M059J (cell line): Measurements from ENCODE around the gene FOXN4. TPM values are rescaled to one million over a fixed set of nuclear protein-coding genes. Genes with fewer than 3 reads are reported as not detected.

Experiments used
- DNase-seq: peaks from one replicate; pipeline ENCODE4 v3.0.0-alpha.2; 2012; ENCODE audit warnings: low read depth
- total RNA-seq: library from RNA; depleted of rRNA; stranded (reverse); fragments of >200 nt; shearing (Covaris generic); gene quantifications from 2 replicates; pipeline ENCODE4 v1.2.3, GENCODE V29; 2014

Gene FOXN4
- total RNA-seq, 1 experiment from 2014 or later: not detected

- no peak for DNase-seq
These were observed 2.0 kb downstream of the FOXN4 start for GRCh38 chr12:109307051-109307450.

- no peak for DNase-seq
These were observed 3.5 kb downstream of the FOXN4 start for GRCh38 chr12:109305547-109305946.

- no peak for DNase-seq
These were observed 4.6 kb downstream of the FOXN4 start for GRCh38 chr12:109304485-109304884.

GRCh38 chr12:109302770-109303169, 6.3 kb downstream of the FOXN4 start:
- no peak for DNase-seq

GRCh38 chr12:109302358-109302757, 6.7 kb downstream of the FOXN4 start:
- DNase-seq: no peak

GRCh38 chr12:109301643-109302168, 7.4 kb downstream of the FOXN4 start:
- DNase-seq: no peak

- no peak for DNase-seq
These were observed 9.2 kb downstream of the FOXN4 start for GRCh38 chr12:109299849-109300248.

GRCh38 chr12:109296431-109296830, 12.7 kb downstream of the FOXN4 start:
- no peak for DNase-seq

- DNase-seq: no peak
These were observed 13.2 kb downstream of the FOXN4 start for GRCh38 chr12:109295764-109296425.

GRCh38 chr12:109294286-109294796, 14.7 kb downstream of the FOXN4 start:
- DNase-seq: no peak

GRCh38 chr12:109293106-109293505, 16.0 kb downstream of the FOXN4 start:
- no peak for DNase-seq

- DNase-seq: no peak
These were observed 16.8 kb downstream of the FOXN4 start for GRCh38 chr12:109292342-109292711.

GRCh38 chr12:109291521-109292341, 17.4 kb downstream of the FOXN4 start:
- DNase-seq: peak; percentile 80

GRCh38 chr12:109291117-109291516, 18.0 kb downstream of the FOXN4 start:
- no peak for DNase-seq

GRCh38 chr12:109290061-109290460, 19.0 kb downstream of the FOXN4 start:
- DNase-seq: no peak

GRCh38 chr12:109289551-109289950, 19.5 kb downstream of the FOXN4 start:
- DNase-seq: no peak

- DNase-seq: no peak
These were observed 20.1 kb downstream of the FOXN4 start for GRCh38 chr12:109289004-109289403.

GRCh38 chr12:109288571-109288970, 20.5 kb downstream of the FOXN4 start:
- no peak for DNase-seq

- DNase-seq: no peak
These were observed 21.1 kb downstream of the FOXN4 start for GRCh38 chr12:109287811-109288469.

- no peak for DNase-seq
These were observed 21.9 kb downstream of the FOXN4 start for GRCh38 chr12:109287181-109287580.

GRCh38 chr12:109286652-109287051, 22.4 kb downstream of the FOXN4 start:
- DNase-seq: no peak

- no peak for DNase-seq
These were observed 22.8 kb downstream of the FOXN4 start for GRCh38 chr12:109286252-109286651.
